ENCODE measurements around the gene SFSWAP.
"Not testable (repeated sequence)": the region's sequence is repeated elsewhere in the genome, so short reads cannot be mapped to it uniquely, and the experiment has no call there.

DNA sequence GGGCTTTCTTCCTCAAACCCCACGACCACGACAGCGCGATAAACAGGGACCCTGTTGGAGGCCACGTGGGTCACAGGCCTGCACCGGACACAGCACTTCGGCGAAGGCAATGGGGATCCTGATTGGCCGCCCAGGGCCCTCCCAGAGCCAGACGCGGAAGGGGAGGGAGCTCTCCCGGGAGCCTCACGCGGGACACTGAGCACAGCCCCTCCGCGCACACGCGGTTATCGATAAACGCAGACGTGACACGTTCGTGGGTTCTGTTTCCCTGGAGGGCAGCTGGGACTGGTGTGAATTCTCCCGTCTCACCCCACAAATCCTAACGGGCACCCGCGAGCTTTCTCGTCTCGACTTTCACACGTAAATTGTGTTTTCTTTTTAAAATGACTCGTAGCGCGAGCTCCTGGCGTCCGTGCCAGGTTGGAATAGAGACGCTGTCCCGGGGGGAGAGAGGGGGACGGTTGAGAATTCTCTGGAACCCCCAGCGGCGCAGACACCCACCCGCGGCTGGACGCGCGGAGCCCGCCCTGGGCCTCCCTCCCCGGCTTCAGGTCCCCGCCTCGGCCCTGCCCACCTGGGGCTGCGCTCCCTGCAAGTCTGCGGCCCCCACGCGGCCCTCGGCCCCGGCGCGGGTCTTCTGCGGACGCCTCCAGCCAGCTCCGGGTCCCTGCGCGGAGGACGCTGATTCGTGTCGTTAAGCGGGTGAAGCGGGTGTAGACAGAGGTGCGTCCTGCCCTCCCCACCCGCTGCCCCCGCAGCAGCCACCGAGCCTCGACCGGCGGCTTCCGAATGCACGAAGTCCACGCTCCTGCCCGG lies 49.5 kb upstream of the SFSWAP start:
- TF ChIP-seq, protein P1, sequence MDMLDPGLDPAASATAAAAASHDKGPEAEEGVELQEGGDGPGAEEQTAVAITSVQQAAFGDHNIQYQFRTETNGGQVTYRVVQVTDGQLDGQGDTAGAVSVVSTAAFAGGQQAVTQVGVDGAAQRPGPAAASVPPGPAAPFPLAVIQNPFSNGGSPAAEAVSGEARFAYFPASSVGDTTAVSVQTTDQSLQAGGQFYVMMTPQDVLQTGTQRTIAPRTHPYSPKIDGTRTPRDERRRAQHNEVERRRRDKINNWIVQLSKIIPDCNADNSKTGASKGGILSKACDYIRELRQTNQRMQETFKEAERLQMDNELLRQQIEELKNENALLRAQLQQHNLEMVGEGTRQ (IDR thresholded peaks at IDR 0.05) = not testable (repeated sequence)
- TF ChIP-seq POLR2A (IDR thresholded peaks at IDR 0.05; ENCODE audit: low read length); EP300 (IDR thresholded peaks at IDR 0.05); CBX8 (IDR thresholded peaks at IDR 0.05); MAX (IDR thresholded peaks at IDR 0.05); BCL3 (IDR thresholded peaks at IDR 0.05); TP53 (CRISPR knock-in tag; IDR thresholded peaks at IDR 0.05); HOXA7 (CRISPR knock-in tag; IDR thresholded peaks at IDR 0.05); NR3C1 (IDR thresholded peaks at IDR 0.05): not testable (repeated sequence)
- TF ChIP-seq, protein P2, sequence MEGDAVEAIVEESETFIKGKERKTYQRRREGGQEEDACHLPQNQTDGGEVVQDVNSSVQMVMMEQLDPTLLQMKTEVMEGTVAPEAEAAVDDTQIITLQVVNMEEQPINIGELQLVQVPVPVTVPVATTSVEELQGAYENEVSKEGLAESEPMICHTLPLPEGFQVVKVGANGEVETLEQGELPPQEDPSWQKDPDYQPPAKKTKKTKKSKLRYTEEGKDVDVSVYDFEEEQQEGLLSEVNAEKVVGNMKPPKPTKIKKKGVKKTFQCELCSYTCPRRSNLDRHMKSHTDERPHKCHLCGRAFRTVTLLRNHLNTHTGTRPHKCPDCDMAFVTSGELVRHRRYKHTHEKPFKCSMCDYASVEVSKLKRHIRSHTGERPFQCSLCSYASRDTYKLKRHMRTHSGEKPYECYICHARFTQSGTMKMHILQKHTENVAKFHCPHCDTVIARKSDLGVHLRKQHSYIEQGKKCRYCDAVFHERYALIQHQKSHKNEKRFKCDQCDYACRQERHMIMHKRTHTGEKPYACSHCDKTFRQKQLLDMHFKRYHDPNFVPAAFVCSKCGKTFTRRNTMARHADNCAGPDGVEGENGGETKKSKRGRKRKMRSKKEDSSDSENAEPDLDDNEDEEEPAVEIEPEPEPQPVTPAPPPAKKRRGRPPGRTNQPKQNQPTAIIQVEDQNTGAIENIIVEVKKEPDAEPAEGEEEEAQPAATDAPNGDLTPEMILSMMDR (IDR thresholded peaks at IDR 0.05) = not testable (repeated sequence)

Measured in A549 (cell line).